IMR-90 (cell line): ENCODE measurements around the gene TNFRSF21. TPM values are rescaled to one million over a fixed set of nuclear protein-coding genes. Genes with fewer than 3 reads are reported as not detected.

ENCODE experiments used
- ATAC-seq: fragments of 200-7000 bp; cut with Tn5 transposase; 2 replicates; pipeline ENCODE4 v1.9.1; 2020; ENCODE audit warnings: low read depth, mild to moderate bottlenecking, moderate library complexity
- BruUV-seq: library from RNA; stranded (reverse); fragments of 400-500 nt; replicated peaks from 2 replicates; lab custom pipeline; 2021; lab: Mats Ljungman, UMichigan
- CTCF ChIA-PET: fragments of 300-600 bp; formaldehyde crosslinking; extraction: SDS; loops from one replicate; lab custom pipeline; 2021; ENCODE audit warnings: antibody characterized with exemption; lab: Yijun Ruan, JAX
- POLR2A ChIA-PET: fragments of 300-600 bp; sonication (Branson Sonifier 250); formaldehyde crosslinking; loops from one replicate; lab custom pipeline; 2022; ENCODE audit warnings: antibody characterized with exemption; ENCODE audit not compliant: unreplicated experiment; lab: Charles Lee
- DNase-seq: peaks from one replicate; pipeline ENCODE4 v3.0.0; 2013
- H2AFZ ChIP-seq: replicated peaks from 2 replicates; pipeline ENCODE3; 2013; ENCODE audit warnings: low read length, mild to moderate bottlenecking; ENCODE audit not compliant: poor library complexity
- H2AK5ac ChIP-seq: 2 replicates; pipeline ENCODE4 v1.6.1; 2013; ENCODE audit warnings: low read depth, low read length, inconsistent platforms
- H2AK9ac ChIP-seq: replicated peaks from 2 replicates; pipeline ENCODE3; 2013; ENCODE audit warnings: mild to moderate bottlenecking, low read depth, low read length, moderate library complexity; ENCODE audit not compliant: poor library complexity
- H2BK120ac ChIP-seq: 2 replicates; pipeline ENCODE4 v1.6.1; 2013; ENCODE audit warnings: low read depth, low read length, inconsistent platforms
- H2BK15ac ChIP-seq: 3 replicates; pipeline ENCODE4 v1.6.1; 2013; ENCODE audit warnings: low read depth, low read length, inconsistent platforms
- H2BK20ac ChIP-seq: 2 replicates; pipeline ENCODE4 v1.6.1; 2013; ENCODE audit warnings: low read depth, mild to moderate bottlenecking, inconsistent platforms, low read length, moderate library complexity
- H2BK5ac ChIP-seq: 2 replicates; pipeline ENCODE4 v1.6.1; 2013; ENCODE audit warnings: mild to moderate bottlenecking, low read depth, low read length, inconsistent platforms; ENCODE audit not compliant: poor library complexity, severe bottlenecking
- H3K14ac ChIP-seq: replicated peaks from 2 replicates; pipeline ENCODE4 v1.6.1; 2013; ENCODE audit warnings: low read depth, low read length, inconsistent platforms
- H3K18ac ChIP-seq: 2 replicates; pipeline ENCODE4 v1.6.1; 2013; ENCODE audit warnings: low read depth, low read length, control low read depth
- H3K23ac ChIP-seq: 2 replicates; pipeline ENCODE4 v1.6.1; 2013; ENCODE audit warnings: low read depth, low read length, inconsistent platforms
- H3K27ac ChIP-seq: 2 replicates; pipeline ENCODE4 v1.5.1; 2013; ENCODE audit warnings: mild to moderate bottlenecking, control low read depth, low read length; ENCODE audit not compliant: insufficient read depth
- H3K27me3 ChIP-seq: 2 replicates; pipeline ENCODE4 v1.6.1; 2013; ENCODE audit warnings: low read length; ENCODE audit not compliant: control insufficient read depth, insufficient read depth
- H3K36me3 ChIP-seq: 2 replicates; pipeline ENCODE4 v1.6.1; 2013; ENCODE audit warnings: low read length, mixed read lengths; ENCODE audit not compliant: control insufficient read depth, insufficient read depth
- H3K4ac ChIP-seq: 2 replicates; pipeline ENCODE4 v1.6.1; 2013; ENCODE audit warnings: low read depth, low read length, inconsistent platforms
- H3K4me1 ChIP-seq: 2 replicates; pipeline ENCODE4 v1.6.1; 2013; ENCODE audit warnings: low read length, mixed read lengths; ENCODE audit not compliant: control insufficient read depth, insufficient read depth
- H3K4me2 ChIP-seq: 2 replicates; pipeline ENCODE4 v1.6.1; 2013; ENCODE audit warnings: low read depth, mild to moderate bottlenecking, control low read depth, low read length, moderate library complexity
- H3K4me3 ChIP-seq: 2 replicates; pipeline ENCODE4 v1.5.1; 2013; ENCODE audit warnings: low read depth, mild to moderate bottlenecking, control low read depth, low read length, moderate library complexity; ENCODE audit not compliant: insufficient read depth
- H3K56ac ChIP-seq: 2 replicates; pipeline ENCODE4 v1.6.1; 2013; ENCODE audit warnings: low read length, inconsistent platforms; ENCODE audit not compliant: insufficient read depth; ENCODE audit errors: extremely low read depth
- H3K79me1 ChIP-seq, 2 experiments: 2 replicates each; pipeline ENCODE4 v1.6.1; 2013; ENCODE audit warnings: low read length in 2 of 2, inconsistent platforms in 1 of 2, low read depth in 1 of 2
- H3K9ac ChIP-seq: 2 replicates; pipeline ENCODE4 v1.6.1; 2013; ENCODE audit warnings: low read depth, low read length, control low read depth
- H3K9me1 ChIP-seq: 2 replicates; pipeline ENCODE4 v1.6.1; 2013; ENCODE audit warnings: low read length, inconsistent platforms; ENCODE audit not compliant: insufficient read depth
- H3K9me3 ChIP-seq: 2 replicates; pipeline ENCODE4 v1.6.1; 2013; ENCODE audit warnings: low read length; ENCODE audit not compliant: control insufficient read depth, insufficient read depth
- H4K20me1 ChIP-seq: 2 replicates; pipeline ENCODE4 v1.6.1; 2013; ENCODE audit warnings: low read length, inconsistent platforms; ENCODE audit not compliant: insufficient read depth
- H4K5ac ChIP-seq: 2 replicates; pipeline ENCODE4 v1.6.1; 2013; ENCODE audit warnings: mild to moderate bottlenecking, low read depth, low read length, control low read depth
- H4K8ac ChIP-seq, 2 experiments: 2 replicates each; pipeline ENCODE4 v1.6.1; 2013; ENCODE audit warnings: low read depth in 2 of 2, low read length in 2 of 2, control low read depth in 1 of 2, inconsistent platforms in 1 of 2
- H4K91ac ChIP-seq: 2 replicates; pipeline ENCODE4 v1.6.1; 2013; ENCODE audit warnings: low read depth, low read length, inconsistent platforms; ENCODE audit not compliant: insufficient read depth
- CEBPB ChIP-seq: IDR thresholded peaks from 2 replicates; pipeline ENCODE4 v1.6.1; 2012; ENCODE audit warnings: low read depth, low read length, improper control_type of control experiment
- CHD1 ChIP-seq: IDR thresholded peaks from 2 replicates; pipeline ENCODE4 v1.6.1; 2012; ENCODE audit warnings: low read depth, low read length, improper control_type of control experiment
- FOS ChIP-seq: fragments of 150-350 bp; IDR thresholded peaks from 2 replicates; pipeline ENCODE4 v1.6.1; 2016; ENCODE audit warnings: low read depth, low read length
- MAFK ChIP-seq: IDR thresholded peaks from 2 replicates; pipeline ENCODE4 v1.6.1; 2012; ENCODE audit warnings: low read depth, low read length, improper control_type of control experiment
- MAZ ChIP-seq: IDR thresholded peaks from 2 replicates; pipeline ENCODE4 v1.6.1; 2012; ENCODE audit warnings: low read depth, mild to moderate bottlenecking, low read length, improper control_type of control experiment, moderate library complexity, borderline replicate concordance
- MXI1 ChIP-seq: IDR thresholded peaks from 2 replicates; pipeline ENCODE4 v1.6.1; 2012; ENCODE audit warnings: low read depth, mild to moderate bottlenecking, low read length, moderate library complexity, borderline replicate concordance
- NFE2L2 ChIP-seq: fragments of 150-350 bp; IDR thresholded peaks from 2 replicates; pipeline ENCODE4 v1.6.1; 2016; ENCODE audit warnings: low read depth, mild to moderate bottlenecking, low read length
- POLR2A ChIP-seq: IDR thresholded peaks from 2 replicates; pipeline ENCODE4 v1.6.1; 2012; ENCODE audit warnings: mild to moderate bottlenecking, low read depth, low read length
- RAD21 ChIP-seq: IDR thresholded peaks from 2 replicates; pipeline ENCODE4 v1.6.1; 2012; ENCODE audit warnings: low read length, improper control_type of control experiment
- RCOR1 ChIP-seq: IDR thresholded peaks from 2 replicates; pipeline ENCODE4 v1.6.1; 2012; ENCODE audit warnings: mild to moderate bottlenecking, low read length, improper control_type of control experiment; ENCODE audit not compliant: insufficient replicate concordance
- SMC3 ChIP-seq: fragments of 150-350 bp; IDR thresholded peaks from 2 replicates; pipeline ENCODE4 v1.6.1; 2016; ENCODE audit warnings: low read depth, mild to moderate bottlenecking, antibody characterized with exemption, low read length, moderate library complexity
- WGBS, 2 experiments: methylation state at CpG; one replicate each; pipeline versions ENCODE4 v1.1.5 to v1.1.7; 2013; ENCODE audit warnings: missing lambda C conversion rate in 2 of 2; ENCODE audit not compliant: insufficient read length in 1 of 2; ENCODE audit errors: extremely low coverage in 2 of 2; 5-methylcytosine and 5-hydroxymethylcytosine counted together
- dilution Hi-C: fragments of 300-500 bp; cut with HindIII; formaldehyde crosslinking; loops from one replicate; pipeline ENCODE4 v1.14.3; 2018; ENCODE audit warnings: low sequenced_read_pairs; ENCODE audit not compliant: unreplicated experiment
- in situ Hi-C: fragments of 300-500 bp; cut with MboI; formaldehyde crosslinking; loops from 3 replicates; pipeline ENCODE4 v1.14.3; 2019; ENCODE audit warnings: low sequenced_read_pairs, inconsistent platforms, mixed read lengths
- intact Hi-C: fragments of 100-400 bp; cut with micrococcal nuclease; formaldehyde crosslinking; loops from 2 replicates; pipeline ENCODE4 v1.10.0; 2022
- polyA plus RNA-seq, 3 experiments: library from polyadenylated mRNA; depleted of rRNA; stranded (reverse); fragments of >200 nt; gene quantifications; 2 replicates each; pipeline ENCODE4 v1.2.3, GENCODE V29; 2012; ENCODE audit warnings: low replicate concordance in 1 of 3
- total RNA-seq: library from RNA; depleted of rRNA; stranded (reverse); fragments of >200 nt; gene quantifications from 2 replicates; pipeline ENCODE4 v1.2.3, GENCODE V29; 2012
- TF ChIP-seq, protein P1 (sequence below): fragments of 150-350 bp; IDR thresholded peaks from 2 replicates; pipeline ENCODE4 v1.6.1; 2017; ENCODE audit warnings: mild to moderate bottlenecking, antibody characterized with exemption, low read length, low read depth
- TF ChIP-seq, protein P2 (sequence below): conservative IDR thresholded peaks from 2 replicates; pipeline ENCODE4 v1.5.1; 2012; ENCODE audit warnings: mild to moderate bottlenecking, low read depth, low read length, improper control_type of control experiment

The TNFRSF21 gene
- total and polyA plus RNA-seq, 2 of the 4 experiments (the other 2 are of a cell fraction): 2.9 to 6.9 TPM

DNA sequence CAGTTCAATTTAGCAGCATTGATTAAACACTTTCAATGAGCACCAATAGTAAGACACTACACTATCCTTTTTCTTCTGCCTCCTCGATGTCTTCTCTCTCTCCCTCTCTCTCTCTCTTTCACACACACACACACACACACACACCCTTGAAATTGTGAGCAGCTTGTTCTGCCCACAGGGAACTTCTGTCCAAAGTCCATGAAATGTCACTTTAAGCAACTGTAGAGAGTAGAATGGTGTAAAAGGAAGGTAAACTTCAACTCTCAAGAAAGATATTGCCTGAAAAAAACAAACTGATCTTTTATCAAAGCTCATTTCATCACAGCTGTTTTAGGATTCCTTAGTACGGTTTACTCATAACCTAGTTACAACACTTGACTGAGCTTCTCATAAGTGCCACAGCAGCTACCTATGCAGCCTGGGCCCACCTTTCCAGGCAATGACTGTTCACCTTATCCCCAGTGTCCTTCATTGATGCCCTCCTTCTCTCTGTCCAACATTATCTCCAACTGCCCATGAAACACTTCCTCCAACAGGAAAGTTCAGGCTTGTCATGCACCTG is 107.0 kb downstream of the TNFRSF21 start:
- dilution Hi-C loops: no loop called here
- Histone ChIP-seq H3K4me1 (no peaks in the 10 kb centered on the region; the same call in 1 of the 2 replicates), H3K4me3 (no peak overlapping the region), H3K9me1 (no peaks in the 10 kb centered on the region), H4K91ac (no peak overlapping the region), H3K14ac (no peak overlapping the region), H3K23ac (no peak overlapping the region), H3K4me2 (no peak overlapping the region), H4K20me1 (no peaks in the 10 kb centered on the region), H3K79me1 (no peaks in the 10 kb centered on the region), H3K18ac (no peak overlapping the region), H3K27ac (no peak overlapping the region), H2AK9ac (no peak overlapping the region), H2AFZ (no peak overlapping the region), H2BK15ac (no peak overlapping the region), H2BK20ac (no peak overlapping the region), H3K9ac (no peak overlapping the region), H3K27me3 (no peaks in the 10 kb centered on the region), H2AK5ac (no peak overlapping the region), H2BK5ac (no peak overlapping the region), H3K56ac (no peak overlapping the region), H3K9me3 (no peaks in the 10 kb centered on the region), H3K36me3 (no peaks in the 10 kb centered on the region), H4K8ac (no peak overlapping the region), H2BK120ac (no peak overlapping the region), H4K5ac (no peak overlapping the region), H3K4ac (no peak overlapping the region)
- BruUV-seq: no TSS peak
- TF ChIP-seq CHD1 (no peak), SMC3 (no peak), MXI1 (no peak), FOS (no peak), RCOR1 (no peak), NFE2L2 (no peak), CEBPB (no peak), RAD21 (no peak), POLR2A (no peak), MAZ (no peak), MAFK (no peak)
- TF ChIP-seq, protein P1, sequence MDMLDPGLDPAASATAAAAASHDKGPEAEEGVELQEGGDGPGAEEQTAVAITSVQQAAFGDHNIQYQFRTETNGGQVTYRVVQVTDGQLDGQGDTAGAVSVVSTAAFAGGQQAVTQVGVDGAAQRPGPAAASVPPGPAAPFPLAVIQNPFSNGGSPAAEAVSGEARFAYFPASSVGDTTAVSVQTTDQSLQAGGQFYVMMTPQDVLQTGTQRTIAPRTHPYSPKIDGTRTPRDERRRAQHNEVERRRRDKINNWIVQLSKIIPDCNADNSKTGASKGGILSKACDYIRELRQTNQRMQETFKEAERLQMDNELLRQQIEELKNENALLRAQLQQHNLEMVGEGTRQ: no peak
- TF ChIP-seq, protein P2, sequence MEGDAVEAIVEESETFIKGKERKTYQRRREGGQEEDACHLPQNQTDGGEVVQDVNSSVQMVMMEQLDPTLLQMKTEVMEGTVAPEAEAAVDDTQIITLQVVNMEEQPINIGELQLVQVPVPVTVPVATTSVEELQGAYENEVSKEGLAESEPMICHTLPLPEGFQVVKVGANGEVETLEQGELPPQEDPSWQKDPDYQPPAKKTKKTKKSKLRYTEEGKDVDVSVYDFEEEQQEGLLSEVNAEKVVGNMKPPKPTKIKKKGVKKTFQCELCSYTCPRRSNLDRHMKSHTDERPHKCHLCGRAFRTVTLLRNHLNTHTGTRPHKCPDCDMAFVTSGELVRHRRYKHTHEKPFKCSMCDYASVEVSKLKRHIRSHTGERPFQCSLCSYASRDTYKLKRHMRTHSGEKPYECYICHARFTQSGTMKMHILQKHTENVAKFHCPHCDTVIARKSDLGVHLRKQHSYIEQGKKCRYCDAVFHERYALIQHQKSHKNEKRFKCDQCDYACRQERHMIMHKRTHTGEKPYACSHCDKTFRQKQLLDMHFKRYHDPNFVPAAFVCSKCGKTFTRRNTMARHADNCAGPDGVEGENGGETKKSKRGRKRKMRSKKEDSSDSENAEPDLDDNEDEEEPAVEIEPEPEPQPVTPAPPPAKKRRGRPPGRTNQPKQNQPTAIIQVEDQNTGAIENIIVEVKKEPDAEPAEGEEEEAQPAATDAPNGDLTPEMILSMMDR: no peak
- WGBS, 2 experiments: 88% methylated on average over 1 of the region's 2 CpGs; no CpG with 5 or more reads in 1 of the 2 experiments
- intact Hi-C loops: no loop called here
- in situ Hi-C loops: no loop called here
- no peak for DNase-seq
- ATAC-seq: no peak
- ChIA-PET CTCF (no interaction called here), POLR2A (no interaction called here)
